SK-N-SH (cell line): Measurements from ENCODE around the gene DNAL4. TPM values are rescaled to one million over a fixed set of nuclear protein-coding genes. Genes with fewer than 3 reads are reported as not detected.

ENCODE experiments used
- CTCF ChIA-PET: fragments of 300-600, 350-600 bp; formaldehyde crosslinking; extraction: SDS; loops from one replicate; lab custom pipeline; 2021; lab: Yijun Ruan, JAX
- POLR2A ChIA-PET: fragments of 350-600 bp; sonication (Branson Sonifier 250); formaldehyde crosslinking; extraction: SDS; loops from one replicate; lab custom pipeline; 2020; ENCODE audit warnings: antibody characterized with exemption, inconsistent platforms; lab: Yijun Ruan, JAX
- DNase-seq: peaks from one replicate; pipeline ENCODE4 v3.0.0; 2012
- H2AFZ ChIP-seq: fragments of 200-600 bp; sonication (generic); 2 replicates; pipeline ENCODE4 v1.8.1; 2016; ENCODE audit warnings: antibody characterized with exemption, mild to moderate bottlenecking, low read depth
- H3F3A ChIP-seq: fragments of 200-600 bp; sonication (generic); replicated peaks from 2 replicates; pipeline ENCODE3; 2016; ENCODE audit warnings: antibody characterized with exemption, mild to moderate bottlenecking; ENCODE audit not compliant: insufficient read depth
- H3K27ac ChIP-seq, 2 experiments: fragments of 200-500 bp in 1 of 2; fragments of 200-600 bp in 1 of 2; sonication (Bioruptor generic) in 1 of 2; sonication (generic), shearing (Covaris generic) in 1 of 2; 2 replicates each; pipeline versions ENCODE4 v1.5.1 to v1.6.1; 2014 to 2016; ENCODE audit warnings: low read depth in 2 of 2, inconsistent platforms in 1 of 2, low read length in 1 of 2, mild to moderate bottlenecking in 1 of 2, mixed read lengths in 1 of 2
- H3K27me3 ChIP-seq: fragments of 200-600 bp; sonication (generic), shearing (Covaris generic); 2 replicates; pipeline ENCODE4 v1.6.1; 2016; ENCODE audit warnings: mixed run types; ENCODE audit not compliant: insufficient read depth
- H3K36me3 ChIP-seq, 2 experiments: fragments of 200-500 bp in 1 of 2; fragments of 200-600 bp in 1 of 2; sonication (Bioruptor generic) in 1 of 2; sonication (generic) in 1 of 2; replicated peaks in 1 of 2; 2 replicates each; pipeline versions ENCODE3 to v1.5.1; 2014 to 2016; ENCODE audit warnings: low read length in 1 of 2, mild to moderate bottlenecking in 1 of 2; ENCODE audit not compliant: insufficient read depth in 2 of 2, control insufficient read depth in 1 of 2
- H3K4me1 ChIP-seq, 2 experiments: fragments of 200-500 bp in 1 of 2; fragments of 200-600 bp in 1 of 2; sonication (Bioruptor generic) in 1 of 2; sonication (generic), shearing (Covaris generic) in 1 of 2; 2 replicates each; pipeline versions ENCODE4 v1.5.1 to v1.6.1; 2014 to 2016; ENCODE audit warnings: low read depth in 1 of 2, low read length in 1 of 2, mixed run types in 1 of 2; ENCODE audit not compliant: insufficient read depth in 2 of 2, control insufficient read depth in 1 of 2
- H3K4me2 ChIP-seq: fragments of 200-600 bp; sonication (generic), shearing (Covaris generic); 2 replicates; pipeline ENCODE4 v1.6.1; 2017; ENCODE audit warnings: mixed run types
- H3K4me3 ChIP-seq, 2 experiments: fragments of 200-500 bp in 1 of 2; fragments of 200-600 bp in 1 of 2; sonication (Bioruptor generic) in 1 of 2; sonication (generic), shearing (Covaris generic) in 1 of 2; 2 replicates each; pipeline versions ENCODE4 v1.5.1 to v1.8.1; 2014 to 2016; ENCODE audit warnings: low read depth in 2 of 2, inconsistent platforms in 1 of 2, low read length in 1 of 2, mild to moderate bottlenecking in 1 of 2, mixed read lengths in 1 of 2, moderate library complexity in 1 of 2
- H3K79me2 ChIP-seq: fragments of 200-600 bp; sonication (generic); 2 replicates; pipeline ENCODE4 v1.8.1; 2017; ENCODE audit warnings: mild to moderate bottlenecking; ENCODE audit not compliant: insufficient read depth
- H3K9ac ChIP-seq: fragments of 200-600 bp; sonication (generic); 2 replicates; pipeline ENCODE4 v1.6.1; 2017; ENCODE audit warnings: mixed run types
- H3K9me2 ChIP-seq: fragments of 200-600 bp; sonication (generic); 2 replicates; pipeline ENCODE4 v1.6.1; 2017; ENCODE audit warnings: mixed run types
- H3K9me3 ChIP-seq: fragments of 200-600 bp; sonication (generic); 2 replicates; pipeline ENCODE4 v1.6.1; 2017; ENCODE audit warnings: mixed run types, mild to moderate bottlenecking, moderate library complexity
- H4K20me1 ChIP-seq: fragments of 200-600 bp; sonication (generic); 2 replicates; pipeline ENCODE4 v1.6.1; 2017; ENCODE audit warnings: mild to moderate bottlenecking, mixed run types; ENCODE audit not compliant: insufficient read depth
- CHD2 ChIP-seq: fragments of 150-350 bp; IDR thresholded peaks from 2 replicates; pipeline ENCODE4 v1.6.1; 2018; ENCODE audit warnings: low read length; ENCODE audit not compliant: partially characterized antibody
- ELF1 ChIP-seq: IDR thresholded peaks from 2 replicates; pipeline ENCODE4 v1.4.0; 2012
- EZH2phosphoT487 ChIP-seq: fragments of 200-600 bp; sonication (generic); IDR thresholded peaks from 2 replicates; pipeline ENCODE4 v1.6.1; 2017; ENCODE audit warnings: low read depth, mixed run types, mild to moderate bottlenecking, antibody characterized with exemption, moderate library complexity, borderline replicate concordance
- FOXM1 ChIP-seq: IDR thresholded peaks from 2 replicates; pipeline ENCODE4 v1.4.0; 2012; ENCODE audit warnings: low read depth, mild to moderate bottlenecking
- GABPA ChIP-seq: IDR thresholded peaks from 2 replicates; pipeline ENCODE4 v1.4.0; 2012; ENCODE audit warnings: low read depth, mild to moderate bottlenecking
- MAX ChIP-seq: IDR thresholded peaks from 2 replicates; pipeline ENCODE4 v1.4.0; 2012; ENCODE audit warnings: low read depth
- MXI1 ChIP-seq: IDR thresholded peaks from 2 replicates; pipeline ENCODE4 v1.6.1; 2012; ENCODE audit warnings: mild to moderate bottlenecking, low read depth, low read length, improper control_type of control experiment
- TAF1 ChIP-seq: IDR thresholded peaks from 2 replicates; pipeline ENCODE4 v1.6.1; 2012; ENCODE audit warnings: low read depth, mild to moderate bottlenecking, low read length, moderate library complexity, borderline replicate concordance
- TCF12 ChIP-seq: IDR thresholded peaks from 2 replicates; pipeline ENCODE4 v1.4.0; 2012
- TEAD4 ChIP-seq: IDR thresholded peaks from 2 replicates; pipeline ENCODE4 v1.4.0; 2012; ENCODE audit warnings: mild to moderate bottlenecking, borderline replicate concordance; ENCODE audit not compliant: insufficient read depth
- USF1 ChIP-seq: IDR thresholded peaks from 2 replicates; pipeline ENCODE4 v1.4.0; 2012; ENCODE audit warnings: low read depth, borderline replicate concordance
- USF2 ChIP-seq: fragments of 150-350 bp; IDR thresholded peaks from 2 replicates; pipeline ENCODE4 v1.6.1; 2017; ENCODE audit warnings: antibody characterized with exemption, low read length, low read depth, borderline replicate concordance
- WGBS: methylation state at CpG from one replicate; pipeline ENCODE4 v1.1.6; 2017; ENCODE audit warnings: low lambda C conversion rate; 5-methylcytosine and 5-hydroxymethylcytosine counted together
- polyA plus RNA-seq, 3 experiments: library from polyadenylated mRNA; depleted of rRNA; stranded (reverse); fragments of >200 nt; gene quantifications; 2 replicates each; pipeline ENCODE4 v1.2.3, GENCODE V29; 2012
- TF ChIP-seq, protein P1 (sequence below): fragments of 200-600 bp; sonication (generic); IDR thresholded peaks from 2 replicates; pipeline ENCODE4 v1.6.1; 2017; ENCODE audit warnings: antibody characterized with exemption, mild to moderate bottlenecking, moderate library complexity
- TF ChIP-seq, protein P2 (sequence below): IDR thresholded peaks from 2 replicates; pipeline ENCODE4; 2012

The DNAL4 gene
- polyA plus RNA-seq, 1 of the 3 experiments (the other 2 are of a cell fraction): 15.1 TPM

DNA sequence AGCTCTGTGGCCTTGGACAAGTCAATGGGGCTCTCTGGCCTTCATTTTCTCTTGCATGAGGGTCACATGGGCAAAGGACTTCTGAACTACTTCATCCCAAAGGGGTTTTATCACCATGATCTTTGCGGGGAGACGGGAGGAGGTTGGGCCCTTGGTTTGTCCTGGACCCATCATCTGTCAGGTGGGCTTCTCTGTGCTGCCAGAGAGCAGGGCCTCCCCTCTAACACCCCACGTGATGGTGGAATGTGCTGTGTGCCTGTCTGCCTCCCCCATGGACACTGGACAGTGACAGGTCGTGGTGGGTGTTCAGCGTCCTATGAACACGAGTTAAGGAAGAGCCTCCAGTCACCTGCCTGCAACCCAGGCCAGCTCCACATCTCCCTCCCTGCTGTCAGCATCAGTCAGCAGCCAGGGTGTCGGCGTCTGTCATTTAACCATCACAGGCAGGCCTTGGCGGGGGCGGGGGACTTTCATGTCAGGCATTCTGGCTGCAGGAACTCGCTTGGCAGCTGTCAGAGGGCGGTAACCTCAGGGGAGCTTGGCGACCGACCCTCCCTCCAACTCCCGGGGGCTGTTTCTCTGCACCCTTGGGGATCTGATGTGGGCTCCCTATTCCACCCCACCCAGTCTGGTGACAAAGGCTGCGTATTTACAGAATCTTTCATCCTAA lies 35.5 kb downstream of the DNAL4 start:
- POLR2A ChIA-PET: no interaction called here

More for the DNA sequence above, 35.5 kb downstream of the DNAL4 start:
- no peak overlapping the region for H3K4me3 ChIP-seq
- CTCF ChIA-PET: interaction anchor here (1.2 to 1.6 kb wide), 2 partner anchors 11 to 112 kb away, joined by 4 to 5 read pairs; no protein-coding TSS in a partner anchor
- H3K4me2 ChIP-seq: no peak overlapping the region
- H3F3A ChIP-seq: no peaks in the 10 kb centered on the region
- no peaks in the 10 kb centered on the region for H3K36me3 ChIP-seq
- no peaks in the 10 kb centered on the region for H3K27me3 ChIP-seq
- 96% methylated on average over 8 of the region's 16 CpGs for WGBS
- H3K9me2 ChIP-seq: no peaks in the 10 kb centered on the region
- peaks cover 8% of the 10 kb centered on the region for H3K79me2 ChIP-seq
- H3K27ac ChIP-seq: no peak overlapping the region
- no peak for TF ChIP-seq MXI1
- TF ChIP-seq USF1: no peak
- no peak for TF ChIP-seq TEAD4
- no peak for TF ChIP-seq USF2
- TF ChIP-seq, protein P1, sequence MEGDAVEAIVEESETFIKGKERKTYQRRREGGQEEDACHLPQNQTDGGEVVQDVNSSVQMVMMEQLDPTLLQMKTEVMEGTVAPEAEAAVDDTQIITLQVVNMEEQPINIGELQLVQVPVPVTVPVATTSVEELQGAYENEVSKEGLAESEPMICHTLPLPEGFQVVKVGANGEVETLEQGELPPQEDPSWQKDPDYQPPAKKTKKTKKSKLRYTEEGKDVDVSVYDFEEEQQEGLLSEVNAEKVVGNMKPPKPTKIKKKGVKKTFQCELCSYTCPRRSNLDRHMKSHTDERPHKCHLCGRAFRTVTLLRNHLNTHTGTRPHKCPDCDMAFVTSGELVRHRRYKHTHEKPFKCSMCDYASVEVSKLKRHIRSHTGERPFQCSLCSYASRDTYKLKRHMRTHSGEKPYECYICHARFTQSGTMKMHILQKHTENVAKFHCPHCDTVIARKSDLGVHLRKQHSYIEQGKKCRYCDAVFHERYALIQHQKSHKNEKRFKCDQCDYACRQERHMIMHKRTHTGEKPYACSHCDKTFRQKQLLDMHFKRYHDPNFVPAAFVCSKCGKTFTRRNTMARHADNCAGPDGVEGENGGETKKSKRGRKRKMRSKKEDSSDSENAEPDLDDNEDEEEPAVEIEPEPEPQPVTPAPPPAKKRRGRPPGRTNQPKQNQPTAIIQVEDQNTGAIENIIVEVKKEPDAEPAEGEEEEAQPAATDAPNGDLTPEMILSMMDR: no peak
- TF ChIP-seq FOXM1: no peak
- TF ChIP-seq MAX: no peak
- no peak for TF ChIP-seq TAF1
- no peak for TF ChIP-seq ELF1
- TF ChIP-seq GABPA: no peak
- TF ChIP-seq, protein P2, sequence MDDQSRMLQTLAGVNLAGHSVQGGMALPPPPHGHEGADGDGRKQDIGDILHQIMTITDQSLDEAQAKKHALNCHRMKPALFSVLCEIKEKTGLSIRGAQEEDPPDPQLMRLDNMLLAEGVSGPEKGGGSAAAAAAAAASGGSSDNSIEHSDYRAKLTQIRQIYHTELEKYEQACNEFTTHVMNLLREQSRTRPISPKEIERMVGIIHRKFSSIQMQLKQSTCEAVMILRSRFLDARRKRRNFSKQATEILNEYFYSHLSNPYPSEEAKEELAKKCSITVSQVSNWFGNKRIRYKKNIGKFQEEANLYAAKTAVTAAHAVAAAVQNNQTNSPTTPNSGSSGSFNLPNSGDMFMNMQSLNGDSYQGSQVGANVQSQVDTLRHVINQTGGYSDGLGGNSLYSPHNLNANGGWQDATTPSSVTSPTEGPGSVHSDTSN: no peak
- no peak for TF ChIP-seq EZH2phosphoT487
- no peak for TF ChIP-seq TCF12
- no peak for TF ChIP-seq CHD2
- H3K9me3 ChIP-seq: no peaks in the 10 kb centered on the region
- H3K4me1 ChIP-seq: peaks cover 0 to 16% of the 10 kb centered on the region in 2 experiments; a peak in 1 of 4 replicates
- DNase-seq: no peak
- H2AFZ ChIP-seq: no peak overlapping the region
- H3K9ac ChIP-seq: no peak overlapping the region
- H4K20me1 ChIP-seq: no peaks in the 10 kb centered on the region
